Measurements from ENCODE around the gene AGTRAP.

Gene AGTRAP

GRCh38 chr1:11784256-11784992 lies 48.5 kb downstream of the AGTRAP start:
- DNase-seq (ENCODE audit: low read depth, low spot score) = no peak

GRCh38 chr1:11784993-11785769 lies 49.2 kb downstream of the AGTRAP start:
- DNase-seq (ENCODE audit: low read depth, low spot score) = peak; percentile 94

GRCh38 chr1:11786168-11786567 lies 50.2 kb downstream of the AGTRAP start:
- no peak for DNase-seq (ENCODE audit: low read depth, low spot score)

- peak; percentile 92 for DNase-seq (ENCODE audit: low read depth, low spot score)
These were observed 51.4 kb downstream of the AGTRAP start for GRCh38 chr1:11787251-11787803.

DNA sequence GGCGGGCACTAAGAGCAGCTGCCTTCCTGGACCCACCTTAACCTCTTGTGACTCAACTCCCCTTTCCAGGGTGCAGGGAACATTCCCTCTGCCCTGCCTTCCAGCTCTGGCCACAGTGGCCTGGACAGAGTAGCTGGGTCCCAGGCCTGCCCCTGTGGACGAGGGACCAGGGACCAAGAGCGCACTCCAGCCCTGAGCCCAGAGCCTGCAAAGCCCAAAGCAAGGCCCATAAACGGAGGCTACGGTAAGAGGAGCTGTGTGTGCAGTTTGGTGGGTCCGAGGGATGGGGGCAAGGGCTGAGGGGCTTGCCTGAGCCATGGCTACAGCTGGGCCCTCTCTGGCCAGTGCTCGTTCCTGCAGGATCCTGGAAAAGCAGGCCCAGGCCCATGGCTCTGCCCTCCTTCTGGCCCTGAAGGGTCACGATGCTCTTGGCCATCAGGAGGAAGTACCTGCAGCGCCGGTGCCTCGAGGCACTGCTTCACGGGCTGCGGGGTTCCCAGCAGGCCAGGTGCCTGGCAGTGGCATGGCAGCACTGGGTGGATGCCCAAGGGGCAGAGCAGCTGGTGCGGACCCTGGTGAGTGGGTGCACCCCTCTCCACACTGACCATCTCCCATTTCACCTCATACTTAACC lies 52.0 kb downstream of the AGTRAP start:
- DNase-seq (ENCODE audit: low read depth, low spot score) = no peak

GRCh38 chr1:11788549-11789053 lies 52.7 kb downstream of the AGTRAP start:
- no peak for DNase-seq (ENCODE audit: low read depth, low spot score)

- DNase-seq (ENCODE audit: low read depth, low spot score) = no peak
These were observed 53.5 kb downstream of the AGTRAP start for GRCh38 chr1:11789126-11790067.

DNA sequence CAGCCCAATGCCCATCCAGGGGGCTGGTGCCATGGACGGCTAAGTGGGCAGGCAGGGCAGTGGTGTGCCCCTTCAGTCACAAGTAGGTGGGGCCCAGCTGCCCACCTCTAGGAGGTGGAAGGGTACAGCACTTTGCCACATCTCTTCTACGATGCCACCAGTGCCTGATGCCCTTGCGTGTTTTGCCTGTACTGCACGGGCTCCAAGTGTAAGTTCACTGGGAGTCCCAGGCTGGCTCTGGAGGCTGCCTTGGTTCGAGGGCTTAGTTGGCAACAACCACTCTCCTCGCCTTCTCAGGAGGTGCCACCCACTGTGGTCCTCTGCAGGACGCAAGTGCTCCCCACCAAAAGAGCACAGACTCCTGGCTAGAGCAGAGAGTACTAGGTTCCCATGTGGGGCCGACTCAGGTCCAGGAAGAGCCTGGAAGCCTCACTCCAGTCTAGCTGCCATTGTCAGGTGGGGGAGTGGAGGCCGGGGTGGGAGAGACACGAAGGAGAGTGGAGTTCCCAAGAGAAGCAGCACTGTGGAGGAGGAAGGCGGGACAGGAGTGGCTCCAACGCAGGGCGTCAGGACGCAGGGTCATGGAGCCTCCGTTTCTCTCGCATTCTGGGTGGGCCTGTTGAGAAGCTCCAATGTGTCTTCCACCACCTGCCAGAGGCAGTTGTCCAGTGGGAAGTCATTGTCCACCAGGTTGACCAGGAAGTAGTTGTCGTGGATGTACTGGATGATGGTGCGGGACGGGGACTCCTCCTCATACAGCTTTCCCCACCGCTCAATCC lies 54.4 kb downstream of the AGTRAP start:
- DNase-seq (ENCODE audit: low read depth, low spot score) = no peak

DNA sequence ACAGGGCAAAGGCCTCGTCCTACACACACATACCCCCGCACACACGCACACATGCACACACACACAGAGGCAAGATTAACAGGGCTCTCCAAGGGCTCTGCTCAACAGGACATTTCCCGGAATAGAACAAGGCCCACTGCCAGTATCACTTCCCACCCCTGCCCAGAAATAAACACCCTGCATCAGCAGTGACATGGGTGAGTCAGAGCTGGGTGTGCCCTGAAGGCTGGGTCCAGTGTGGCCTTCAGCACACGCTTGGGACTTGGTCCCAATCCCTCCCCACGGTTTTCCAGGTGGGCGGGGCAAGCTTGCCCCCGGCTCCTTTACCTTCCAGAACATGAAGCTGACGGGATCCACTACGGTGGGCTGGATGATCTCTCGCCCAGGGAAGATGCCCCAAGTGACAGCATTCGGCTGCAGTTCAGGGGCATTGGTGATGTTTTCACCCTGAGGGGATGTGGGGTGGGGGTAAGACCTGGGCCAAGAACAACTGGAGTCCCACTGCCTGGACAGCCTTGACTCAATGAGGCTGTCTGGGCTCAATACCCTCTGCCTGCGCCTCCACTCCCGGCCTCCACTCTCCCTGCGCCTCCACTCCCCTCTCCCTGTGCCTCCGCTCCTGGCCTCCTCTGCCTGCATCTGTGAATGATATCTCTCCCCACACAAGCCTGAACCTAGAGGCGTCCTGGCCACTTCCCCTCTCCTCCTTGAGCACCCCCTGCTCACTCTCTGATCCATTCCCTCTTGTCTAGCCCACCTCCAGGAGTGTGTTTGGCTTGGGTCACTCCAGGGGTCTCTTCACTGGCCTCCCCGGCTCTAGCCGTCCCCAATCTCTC lies 55.2 kb downstream of the AGTRAP start:
- no peak for DNase-seq (ENCODE audit: low read depth, low spot score)

DNA sequence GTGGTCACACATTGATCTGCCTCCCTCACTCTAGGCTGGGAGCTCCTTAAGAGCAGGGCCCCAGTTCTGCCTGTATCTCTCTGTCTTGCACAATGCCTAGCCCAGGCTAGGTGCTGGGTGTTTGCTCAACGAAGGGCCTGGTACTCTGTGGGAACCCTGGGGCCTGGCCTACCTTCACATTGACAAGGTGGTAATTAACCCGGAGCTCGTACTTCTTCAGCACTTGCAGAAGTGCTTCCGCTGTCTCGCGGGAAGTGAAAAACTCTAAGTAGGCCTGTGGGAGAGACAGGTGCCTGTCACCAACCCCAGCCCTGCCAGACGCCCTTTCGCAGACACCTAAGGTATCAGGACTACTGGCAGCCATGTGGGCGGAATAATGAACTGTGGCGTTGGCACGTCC lies 56.2 kb downstream of the AGTRAP start:
- no peak for DNase-seq (ENCODE audit: low read depth, low spot score)

GRCh38 chr1:11793819-11794218 lies 57.9 kb downstream of the AGTRAP start:
- no peak for DNase-seq (ENCODE audit: low read depth, low spot score)

DNA sequence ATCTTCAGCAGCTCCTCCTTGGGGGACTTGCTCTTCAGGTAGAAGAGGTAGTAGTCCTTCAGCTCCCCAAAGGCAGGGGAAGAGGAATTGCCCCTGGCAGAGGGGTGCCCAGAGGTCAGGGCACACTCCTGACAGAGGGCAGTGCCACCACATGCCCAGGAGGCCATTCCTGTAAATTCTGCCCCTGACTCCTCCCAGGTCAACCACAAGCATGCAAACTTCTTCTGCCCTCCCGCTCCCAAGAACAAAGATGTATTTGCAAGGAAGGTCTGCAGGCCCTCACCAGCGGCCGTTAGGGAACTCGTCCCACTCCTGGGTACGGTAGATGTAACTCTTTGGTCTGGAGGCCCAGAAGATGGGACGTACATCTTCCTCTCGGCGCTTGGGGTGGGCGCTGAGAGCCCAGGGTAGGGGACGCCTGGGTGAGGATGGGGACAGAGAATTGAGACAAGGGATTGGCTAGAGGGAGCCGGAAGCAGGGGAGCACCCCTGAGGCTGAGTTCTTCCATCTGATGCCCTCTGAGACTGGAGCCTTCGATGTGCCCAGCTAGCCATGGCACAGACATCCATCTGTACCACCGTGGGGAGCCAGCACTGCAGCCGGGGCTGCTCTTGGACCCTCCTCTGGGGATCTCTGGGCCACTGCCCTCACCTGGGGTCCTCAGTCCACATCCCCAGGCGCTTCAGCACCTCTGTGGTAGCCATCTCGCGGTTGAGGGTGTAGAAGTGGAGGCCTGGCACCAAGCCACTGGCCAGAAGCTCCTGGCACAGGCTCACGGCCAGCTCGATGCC lies 58.7 kb downstream of the AGTRAP start:
- no peak for DNase-seq (ENCODE audit: low read depth, low spot score)

DNA sequence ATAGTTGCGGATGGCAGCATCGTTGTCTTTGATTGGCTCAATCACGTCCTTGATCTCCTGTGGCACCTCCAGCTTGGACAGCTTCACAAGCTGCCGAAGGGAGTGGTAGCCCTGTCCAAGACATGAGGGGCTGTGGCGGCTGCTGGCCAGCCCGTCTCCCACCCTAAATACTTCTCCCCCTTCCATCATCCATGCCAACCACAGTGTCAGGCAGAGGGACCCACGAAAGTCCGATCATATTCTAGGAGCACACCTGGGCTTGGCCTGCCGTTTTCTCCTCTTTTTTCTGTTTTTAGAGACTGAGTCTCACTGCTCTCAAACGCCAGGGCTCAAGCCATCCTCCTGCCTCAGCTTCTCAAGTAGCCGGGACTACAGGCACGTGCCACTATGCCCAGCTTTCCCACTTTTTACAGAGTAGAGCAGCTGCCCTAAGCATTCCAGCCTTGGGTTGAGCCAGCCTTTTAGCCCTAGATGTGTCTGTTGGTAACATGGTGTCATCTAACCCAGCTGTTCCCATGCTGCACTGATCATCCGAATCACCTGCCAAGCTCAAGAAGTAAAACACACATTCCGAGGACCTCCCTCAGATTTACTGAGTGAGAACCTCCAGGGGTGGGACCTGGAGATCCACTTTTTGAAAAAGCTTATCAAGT lies 59.4 kb downstream of the AGTRAP start:
- DNase-seq (ENCODE audit: low read depth, low spot score) = no peak

GRCh38 chr1:11796036-11796828 lies 60.3 kb downstream of the AGTRAP start:
- no peak for DNase-seq (ENCODE audit: low read depth, low spot score)

DNA sequence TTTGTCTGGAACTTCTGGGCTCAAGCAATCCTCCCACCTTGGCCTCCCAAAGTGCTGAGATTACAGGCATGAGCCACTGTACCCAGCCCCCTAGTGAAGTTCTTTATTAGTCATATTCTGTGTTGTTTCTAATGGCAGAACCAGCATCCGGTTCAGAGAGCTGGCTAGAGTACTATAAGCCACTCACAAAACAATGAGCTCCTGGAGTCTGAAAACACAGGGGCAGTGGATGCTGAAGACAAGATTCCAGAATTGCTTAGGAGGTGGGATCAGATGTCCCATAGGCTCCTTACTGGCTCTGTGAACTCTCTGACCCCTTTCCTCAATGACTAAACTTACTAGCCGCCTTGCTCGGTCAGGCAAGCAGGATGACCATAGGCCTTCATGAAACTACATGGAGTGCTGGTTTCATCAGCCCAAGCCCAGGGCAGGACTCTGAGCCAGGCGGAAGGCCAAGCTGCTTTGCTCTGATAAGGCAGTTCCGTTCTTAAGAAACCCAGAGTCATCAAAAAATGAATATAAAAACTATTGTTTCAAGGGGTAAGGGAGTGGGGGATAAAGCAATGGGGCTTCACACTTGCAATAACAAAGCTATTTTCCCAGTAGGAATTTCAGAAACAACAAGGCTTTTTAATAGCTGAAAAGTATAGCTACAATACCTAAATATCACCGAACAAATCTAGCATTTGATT lies 61.7 kb downstream of the AGTRAP start:
- no peak for DNase-seq (ENCODE audit: low read depth, low spot score)

DNA sequence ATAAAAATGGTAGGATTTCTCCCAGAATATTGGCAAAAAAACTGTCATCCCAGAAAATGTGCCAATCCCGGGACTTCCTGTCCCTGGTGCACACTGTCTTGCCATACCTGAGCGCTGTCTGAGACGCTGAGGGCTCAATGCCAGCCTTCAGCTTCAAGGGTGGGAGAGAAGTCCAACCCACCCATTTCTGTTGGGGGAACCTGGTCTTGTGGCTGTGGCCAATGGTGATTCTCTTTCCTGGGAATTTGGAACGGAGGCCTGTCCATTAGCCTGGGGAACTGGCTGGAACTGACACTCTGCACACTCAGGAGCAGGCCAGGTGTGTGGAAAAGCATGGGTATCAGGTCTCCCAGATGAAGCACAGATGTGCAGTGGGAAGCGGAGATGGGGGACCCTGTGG lies 63.2 kb downstream of the AGTRAP start:
- DNase-seq (ENCODE audit: low read depth, low spot score) = no peak

GRCh38 chr1:11799896-11800295 lies 64.0 kb downstream of the AGTRAP start:
- no peak for DNase-seq (ENCODE audit: low read depth, low spot score)
